BLaER1 (cell line): ENCODE data around the gene PCSK1.
"Not testable (repeated sequence)": the region's sequence is repeated elsewhere in the genome, so short reads cannot be mapped to it uniquely, and the experiment has no call there.

Source experiments
- H3K27ac ChIP-seq: shearing (Covaris generic); formaldehyde crosslinking; 2 replicates; pipeline ENCODE4 v1.8.1; 2022
- H3K27me3 ChIP-seq: shearing (Covaris generic); formaldehyde crosslinking; 2 replicates; pipeline ENCODE4 v1.8.1; 2022
- H3K36me3 ChIP-seq: shearing (Covaris generic); formaldehyde crosslinking; 2 replicates; pipeline ENCODE4 v1.8.1; 2022
- H3K4me1 ChIP-seq: shearing (Covaris generic); formaldehyde crosslinking; 2 replicates; pipeline ENCODE4 v1.8.1; 2022
- H3K4me2 ChIP-seq: shearing (Covaris generic); formaldehyde crosslinking; 2 replicates; pipeline ENCODE4 v1.8.1; 2022
- H3K4me3 ChIP-seq: shearing (Covaris generic); formaldehyde crosslinking; 2 replicates; pipeline ENCODE4 v1.8.1; 2022
- H3K9ac ChIP-seq: shearing (Covaris generic); formaldehyde crosslinking; 2 replicates; pipeline ENCODE4 v1.8.1; 2022
- H3K9me3 ChIP-seq: shearing (Covaris generic); formaldehyde crosslinking; 2 replicates; pipeline ENCODE4 v1.8.1; 2022
- H4K20me1 ChIP-seq: shearing (Covaris generic); formaldehyde crosslinking; 2 replicates; pipeline ENCODE4 v1.8.1; 2022
- Cebpa-rat ChIP-seq: shearing (Covaris generic); IDR thresholded peaks from 2 replicates; pipeline ENCODE4 v1.8.1; 2022

The PCSK1 gene

GRCh38 chr5:96407436-96407835 lies 25.6 kb downstream of the PCSK1 start:
- no peaks in the 10 kb centered on the region for H3K27me3 ChIP-seq
- no peaks in the 10 kb centered on the region for H4K20me1 ChIP-seq
- H3K9ac ChIP-seq: no peak overlapping the region
- H3K9me3 ChIP-seq: no peaks in the 10 kb centered on the region
- no peaks in the 10 kb centered on the region for H3K36me3 ChIP-seq
- TF ChIP-seq Cebpa-rat: no peak
- no peak overlapping the region for H3K4me3 ChIP-seq
- no peaks in the 10 kb centered on the region for H3K4me1 ChIP-seq
- no peak overlapping the region for H3K4me2 ChIP-seq
- no peak overlapping the region for H3K27ac ChIP-seq

DNA sequence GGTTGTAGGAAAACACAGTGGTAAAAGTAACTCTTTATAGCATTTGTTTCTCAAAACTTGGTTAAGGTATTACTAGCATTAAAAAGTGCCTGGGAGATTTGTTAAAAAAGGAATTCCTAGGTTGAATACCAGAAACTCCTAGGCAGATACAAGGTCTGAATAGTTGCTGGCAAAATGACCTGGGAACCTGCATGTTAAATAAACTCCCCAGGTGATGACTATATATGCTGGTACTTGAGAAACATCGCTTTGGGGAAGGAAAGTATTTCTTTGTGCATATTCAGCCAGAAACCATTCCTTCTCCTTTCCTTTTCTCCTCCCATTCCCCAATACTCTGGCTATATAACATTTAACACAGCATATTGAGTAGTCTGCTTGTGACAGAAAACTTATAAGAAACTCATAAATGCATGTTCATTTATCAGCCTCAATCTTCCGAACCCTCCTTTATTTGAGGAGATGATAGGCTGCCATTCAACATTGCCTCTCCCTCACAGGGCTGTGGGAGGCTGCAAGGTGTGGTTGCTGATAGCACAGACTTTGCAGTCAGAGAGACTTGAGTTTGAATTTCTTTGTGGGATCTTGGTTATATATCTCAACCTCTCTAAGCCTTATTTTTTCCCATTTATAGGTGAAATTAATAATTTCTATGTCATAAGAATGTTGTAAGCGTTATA lies 28.7 kb downstream of the PCSK1 start:
- Histone ChIP-seq H3K4me1 (no peaks in the 10 kb centered on the region), H3K4me2 (no peak overlapping the region), H3K9me3 (no peaks in the 10 kb centered on the region), H3K36me3 (no peaks in the 10 kb centered on the region), H4K20me1 (no peaks in the 10 kb centered on the region), H3K4me3 (no peak overlapping the region), H3K27ac (no peak overlapping the region), H3K27me3 (no peaks in the 10 kb centered on the region), H3K9ac (no peak overlapping the region)
- TF ChIP-seq Cebpa-rat: no peak

DNA sequence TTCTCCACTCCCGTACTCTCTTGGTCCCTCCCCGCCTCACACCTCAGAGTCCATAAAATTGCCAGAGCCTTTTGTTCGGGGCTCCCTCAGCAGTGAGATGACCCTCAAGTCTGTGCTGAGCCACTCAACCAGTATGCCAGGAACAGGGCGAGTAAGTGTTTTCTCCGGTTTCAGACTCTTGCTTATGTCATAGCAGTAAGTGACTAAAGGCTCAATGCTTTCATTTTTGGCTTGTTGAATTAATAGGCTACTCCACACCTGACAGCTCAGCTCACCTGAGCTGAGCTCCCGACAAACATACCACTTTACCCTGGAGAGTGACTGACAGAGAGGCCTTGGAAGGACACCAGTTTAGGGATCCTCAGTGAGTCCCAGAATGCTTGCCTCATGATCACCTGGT lies 30.5 kb downstream of the PCSK1 start:
- Histone ChIP-seq H4K20me1 (no peaks in the 10 kb centered on the region), H3K4me2 (no peak overlapping the region), H3K9me3 (no peaks in the 10 kb centered on the region), H3K27me3 (no peaks in the 10 kb centered on the region), H3K4me3 (no peak overlapping the region), H3K36me3 (no peaks in the 10 kb centered on the region), H3K4me1 (no peaks in the 10 kb centered on the region), H3K9ac (no peak overlapping the region), H3K27ac (no peak overlapping the region)
- no peak for TF ChIP-seq Cebpa-rat

- Histone ChIP-seq H3K27me3 (no peaks in the 10 kb centered on the region), H3K4me3 (no peak overlapping the region), H3K36me3 (no peaks in the 10 kb centered on the region), H3K4me1 (no peaks in the 10 kb centered on the region), H4K20me1 (no peaks in the 10 kb centered on the region), H3K9me3 (no peaks in the 10 kb centered on the region), H3K4me2 (no peak overlapping the region), H3K9ac (no peak overlapping the region), H3K27ac (no peak overlapping the region)
- TF ChIP-seq Cebpa-rat: no peak
Measured at GRCh38 chr5:96396878-96397277, 36.2 kb downstream of the PCSK1 start.

- not testable (repeated sequence) for H3K27ac ChIP-seq, H3K4me1 ChIP-seq, H3K9ac ChIP-seq, H4K20me1 ChIP-seq, H3K36me3 ChIP-seq, H3K27me3 ChIP-seq, H3K9me3 ChIP-seq, H3K4me3 ChIP-seq, H3K4me2 ChIP-seq
Measured at GRCh38 chr5:96395295-96395694, 37.8 kb downstream of the PCSK1 start.

GRCh38 chr5:96391921-96392320 lies 41.1 kb downstream of the PCSK1 start:
- no peaks in the 10 kb centered on the region for H3K27me3 ChIP-seq
- no peak for TF ChIP-seq Cebpa-rat

GRCh38 chr5:96388176-96388575 lies 44.9 kb downstream of the PCSK1 start:
- H3K9me3 ChIP-seq: no peaks in the 10 kb centered on the region
- no peak overlapping the region for H3K4me2 ChIP-seq
- no peaks in the 10 kb centered on the region for H3K4me1 ChIP-seq
- no peak for TF ChIP-seq Cebpa-rat
- H3K36me3 ChIP-seq: no peaks in the 10 kb centered on the region
- no peak overlapping the region for H3K9ac ChIP-seq
- no peaks in the 10 kb centered on the region for H4K20me1 ChIP-seq
- H3K4me3 ChIP-seq: no peak overlapping the region
- no peaks in the 10 kb centered on the region for H3K27me3 ChIP-seq
- no peak overlapping the region for H3K27ac ChIP-seq

More at GRCh38 chr5:96391921-96392320, 41.1 kb downstream of the PCSK1 start:
- Histone ChIP-seq H3K9ac (no peak overlapping the region), H3K36me3 (no peaks in the 10 kb centered on the region), H3K4me2 (no peak overlapping the region), H3K4me3 (no peak overlapping the region), H3K9me3 (no peaks in the 10 kb centered on the region), H4K20me1 (no peaks in the 10 kb centered on the region), H3K4me1 (no peaks in the 10 kb centered on the region), H3K27ac (no peak overlapping the region)

GRCh38 chr5:96387616-96388015 lies 45.4 kb downstream of the PCSK1 start:
- no peaks in the 10 kb centered on the region for H3K4me1 ChIP-seq
- H3K36me3 ChIP-seq: no peaks in the 10 kb centered on the region
- no peak overlapping the region for H3K9ac ChIP-seq

DNA sequence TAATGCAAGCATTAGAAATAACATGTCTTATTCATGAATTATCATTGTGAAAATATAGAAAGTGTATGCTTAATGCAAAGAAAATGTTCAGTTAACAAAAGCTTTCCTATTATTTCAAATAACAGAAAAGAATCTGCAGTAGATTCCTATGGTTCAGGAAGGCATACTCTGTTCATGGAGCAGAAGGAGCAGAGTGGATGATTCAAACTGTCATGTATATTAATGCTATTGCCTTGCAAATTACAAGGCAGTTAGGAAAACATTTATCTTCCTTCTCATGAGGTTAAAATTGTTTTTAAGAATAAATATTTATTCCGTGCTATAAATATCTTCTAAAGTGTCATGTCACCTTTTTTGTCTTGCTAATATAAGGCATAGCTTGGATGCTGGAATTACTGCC lies 47.5 kb downstream of the PCSK1 start:
- Histone ChIP-seq H3K9ac (no peak overlapping the region), H3K4me2 (no peak overlapping the region), H3K27me3 (no peaks in the 10 kb centered on the region), H3K27ac (no peak overlapping the region), H4K20me1 (no peaks in the 10 kb centered on the region), H3K9me3 (no peaks in the 10 kb centered on the region), H3K36me3 (no peaks in the 10 kb centered on the region), H3K4me3 (no peak overlapping the region), H3K4me1 (peaks cover 10% of the 10 kb centered on the region)
- TF ChIP-seq Cebpa-rat: no peak

More at GRCh38 chr5:96387616-96388015, 45.4 kb downstream of the PCSK1 start:
- Histone ChIP-seq H3K27me3 (no peaks in the 10 kb centered on the region), H3K9me3 (no peaks in the 10 kb centered on the region), H3K4me3 (no peak overlapping the region), H3K27ac (no peak overlapping the region), H4K20me1 (no peaks in the 10 kb centered on the region), H3K4me2 (no peak overlapping the region)
- TF ChIP-seq Cebpa-rat: no peak

DNA sequence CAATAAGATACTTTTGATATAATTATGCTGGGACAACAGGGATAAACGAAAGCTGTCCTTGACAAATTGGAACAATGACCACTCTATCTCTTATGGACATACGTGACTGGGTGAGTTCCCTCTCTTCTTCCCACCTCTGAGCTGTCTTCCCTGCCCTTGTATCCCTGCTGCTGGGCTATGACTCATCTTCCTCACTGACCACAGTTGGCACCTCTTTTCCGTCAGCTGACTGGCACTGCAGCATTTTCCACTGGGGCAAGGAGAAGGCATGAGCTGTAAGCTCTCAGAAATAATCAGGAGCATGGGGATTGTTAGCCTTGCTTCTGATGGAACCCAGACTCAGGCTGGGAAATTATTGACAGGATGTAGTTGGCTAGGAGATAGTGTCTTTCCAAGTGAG lies 48.7 kb downstream of the PCSK1 start:
- H3K9ac ChIP-seq: no peak overlapping the region
- H4K20me1 ChIP-seq: no peaks in the 10 kb centered on the region
- H3K27ac ChIP-seq: no peak overlapping the region
- H3K9me3 ChIP-seq: no peaks in the 10 kb centered on the region
- H3K27me3 ChIP-seq: no peaks in the 10 kb centered on the region
- no peaks in the 10 kb centered on the region for H3K36me3 ChIP-seq
- H3K4me2 ChIP-seq: no peak overlapping the region
- H3K4me1 ChIP-seq: peaks cover 10% of the 10 kb centered on the region
- no peak for TF ChIP-seq Cebpa-rat
- H3K4me3 ChIP-seq: no peak overlapping the region

DNA sequence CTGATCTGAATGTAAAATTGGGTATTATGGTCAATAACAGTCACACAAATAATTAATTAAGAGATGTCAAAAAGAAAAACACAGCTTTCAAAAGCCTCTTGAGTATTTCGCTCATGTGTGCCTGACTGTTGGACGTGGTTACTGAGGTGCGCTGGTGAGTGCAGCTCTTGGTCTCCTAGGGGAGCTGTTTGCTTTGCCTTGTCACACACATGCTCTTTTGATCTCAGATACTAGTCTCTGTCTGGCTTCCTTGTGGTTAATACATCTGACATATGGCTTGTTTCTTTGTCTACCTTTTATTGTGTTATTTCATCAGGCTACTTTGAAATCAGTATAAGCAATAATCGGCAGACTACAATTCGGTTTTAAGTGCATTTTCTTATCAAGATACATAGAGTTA lies 51.5 kb downstream of the PCSK1 start:
- H3K4me2 ChIP-seq: peak overlapping the region; percentile 15; the same call in 1 of the 2 replicates
- no peaks in the 10 kb centered on the region for H3K9me3 ChIP-seq
- H3K4me1 ChIP-seq: peaks cover 10% of the 10 kb centered on the region
- H3K27me3 ChIP-seq: no peaks in the 10 kb centered on the region
- H3K27ac ChIP-seq: no peak overlapping the region
- H3K4me3 ChIP-seq: no peak overlapping the region
- H3K9ac ChIP-seq: no peak overlapping the region
- H4K20me1 ChIP-seq: no peaks in the 10 kb centered on the region
- no peak for TF ChIP-seq Cebpa-rat
- H3K36me3 ChIP-seq: no peaks in the 10 kb centered on the region
